GM21723 (cell line): Measurements from ENCODE around the gene SLAMF1.
"Not testable (repeated sequence)": the region's sequence is repeated elsewhere in the genome, so short reads cannot be mapped to it uniquely, and the experiment has no call there.

Experiments
- ATAC-seq: cut with Tn5 transposase; IDR thresholded peaks from one replicate; pipeline ENCODE4 v1.9.1; 2021; ENCODE audit warnings: mild to moderate bottlenecking, moderate library complexity; ENCODE audit not compliant: unreplicated experiment

The SLAMF1 gene

DNA sequence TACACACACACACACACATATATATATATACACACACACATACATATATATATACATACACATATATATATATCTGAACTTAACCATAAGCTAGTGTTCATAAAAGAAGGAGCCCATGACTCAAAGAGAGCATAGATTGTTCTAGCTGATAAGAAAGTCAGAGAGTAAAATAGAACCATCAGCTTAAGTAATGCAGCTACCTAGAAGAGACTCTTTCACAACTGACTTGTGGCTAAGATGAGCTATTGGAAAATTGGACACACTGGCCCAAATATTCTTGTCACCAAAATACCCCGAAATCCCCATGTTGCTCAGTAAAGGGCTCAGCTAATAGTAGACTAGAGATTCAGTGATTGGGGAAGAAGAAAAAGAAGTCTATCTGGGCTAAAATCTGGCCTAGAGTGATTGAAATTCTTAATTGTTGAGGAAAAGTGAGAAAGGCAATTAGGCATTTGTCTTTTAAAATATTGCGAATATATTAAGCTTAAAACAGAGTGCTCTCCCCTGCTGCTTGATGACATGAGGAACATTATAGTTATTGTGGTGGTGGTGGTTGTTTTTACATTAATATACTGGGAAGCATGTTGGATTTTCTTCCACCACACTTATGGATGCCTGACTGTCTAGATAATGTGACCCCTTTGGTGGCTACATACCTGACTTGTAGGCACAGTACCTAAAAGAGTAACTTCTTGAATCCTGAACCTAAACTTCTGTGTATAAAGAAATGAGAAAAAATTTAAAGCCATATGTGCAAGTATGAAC, 6.3 kb downstream of the SLAMF1 start:
- no peak for ATAC-seq

DNA sequence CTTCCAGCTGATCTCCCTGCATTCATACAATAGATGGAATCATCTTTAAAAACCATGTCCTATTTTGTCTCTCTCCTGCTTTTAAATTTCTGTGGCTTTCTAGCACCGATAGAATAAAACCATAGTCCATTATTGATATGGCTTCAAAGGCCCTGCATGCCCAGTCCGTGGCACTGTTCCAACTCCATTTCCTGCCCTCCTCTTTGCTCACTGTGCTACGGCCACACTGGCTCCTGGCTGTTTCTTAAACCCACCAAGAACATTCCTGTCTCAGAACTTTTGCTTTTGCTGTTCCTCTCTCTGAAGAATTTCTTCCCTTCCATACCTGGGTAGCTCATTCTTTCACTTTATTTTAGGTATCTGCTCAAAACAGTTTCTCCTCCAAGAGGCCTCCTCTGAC, 7.2 kb downstream of the SLAMF1 start:
- ATAC-seq, result no peak

DNA sequence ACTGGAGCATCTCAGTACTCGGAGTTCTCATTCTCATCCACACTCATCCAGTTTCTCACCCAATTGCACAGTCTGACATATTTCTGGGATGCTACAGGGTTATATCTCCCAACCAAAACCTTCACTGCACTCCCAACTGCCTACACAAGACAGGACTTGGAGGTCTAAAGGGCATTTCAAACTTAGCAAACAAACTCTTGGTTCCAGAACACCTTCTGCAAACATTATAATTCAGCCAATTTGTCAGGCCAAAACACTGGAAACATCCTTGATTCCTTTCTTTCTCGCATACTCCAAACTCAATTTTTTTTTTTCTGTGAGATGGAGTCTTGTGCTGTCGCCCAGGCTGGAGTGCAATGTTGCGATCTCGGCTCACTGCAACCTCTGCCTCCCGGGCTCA, 7.9 kb downstream of the SLAMF1 start:
- ATAC-seq, result no peak

DNA sequence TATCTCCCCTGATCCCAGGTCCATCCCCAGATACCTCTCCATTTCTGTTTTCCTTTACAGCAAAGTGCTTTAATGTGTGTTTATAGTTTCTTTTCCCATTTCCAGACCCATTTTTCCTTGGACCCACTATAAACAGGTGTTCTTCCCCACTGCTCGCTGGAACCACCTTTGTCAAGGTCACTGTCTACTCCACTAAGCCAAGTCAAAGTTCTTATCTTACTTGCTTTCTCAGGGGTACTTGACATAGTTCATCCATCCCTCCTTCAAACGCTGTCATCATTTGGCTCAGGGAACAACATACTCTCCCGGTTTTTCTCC, 8.3 kb downstream of the SLAMF1 start:
- no peak for ATAC-seq

DNA sequence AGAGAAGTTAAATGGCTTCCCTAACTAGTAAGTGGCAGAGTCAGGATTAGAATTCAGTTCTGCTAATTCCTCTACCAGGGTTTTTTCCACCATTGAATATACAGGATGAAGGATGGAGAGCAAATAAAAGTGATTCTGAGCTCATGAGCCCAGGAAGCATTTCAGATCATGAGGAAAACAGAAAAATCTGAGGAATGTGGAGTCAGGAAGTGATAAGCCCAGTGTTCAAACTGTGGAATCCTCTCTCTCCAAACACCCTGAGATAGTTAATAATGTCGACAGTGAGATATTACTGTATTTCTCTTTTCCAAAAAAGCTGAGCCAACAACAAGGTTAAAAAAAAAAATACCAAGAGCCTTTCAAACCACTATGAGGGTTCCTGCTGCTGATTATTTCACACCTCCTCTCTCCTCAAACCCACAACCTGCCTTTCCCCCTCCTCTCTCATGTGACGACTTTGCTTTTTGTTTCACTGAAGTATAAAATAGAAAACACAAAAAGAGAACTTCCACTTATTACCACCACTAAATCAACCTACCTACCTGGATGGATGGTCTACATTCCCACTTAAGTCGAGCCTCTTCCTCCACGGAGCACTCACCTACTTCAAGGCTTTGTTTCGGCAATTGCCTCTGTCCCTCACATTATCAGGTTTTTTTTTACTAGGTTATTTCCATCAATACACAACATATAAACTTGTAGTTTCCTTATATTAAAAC, 8.9 kb downstream of the SLAMF1 start:
- ATAC-seq, result peak; percentile 42

DNA sequence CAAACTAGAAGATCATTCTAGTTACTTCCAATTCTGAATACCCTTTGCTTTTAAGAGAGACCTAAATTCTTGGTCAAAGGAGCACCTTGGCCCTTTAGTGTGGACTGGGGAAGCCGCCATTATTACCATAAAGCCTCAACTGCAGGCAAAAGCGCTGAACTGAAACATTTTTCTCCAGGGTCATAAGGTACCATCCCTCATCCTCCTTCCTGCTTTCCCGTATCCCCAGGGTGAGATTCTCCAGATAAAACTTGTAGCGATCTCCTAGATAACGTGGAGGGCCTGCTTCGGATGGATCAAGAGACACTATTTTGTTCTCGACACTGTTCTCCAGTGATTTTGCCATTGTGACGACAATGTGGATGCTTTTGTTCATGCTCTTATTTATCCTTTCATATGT, 9.8 kb downstream of the SLAMF1 start:
- ATAC-seq, result no peak

DNA sequence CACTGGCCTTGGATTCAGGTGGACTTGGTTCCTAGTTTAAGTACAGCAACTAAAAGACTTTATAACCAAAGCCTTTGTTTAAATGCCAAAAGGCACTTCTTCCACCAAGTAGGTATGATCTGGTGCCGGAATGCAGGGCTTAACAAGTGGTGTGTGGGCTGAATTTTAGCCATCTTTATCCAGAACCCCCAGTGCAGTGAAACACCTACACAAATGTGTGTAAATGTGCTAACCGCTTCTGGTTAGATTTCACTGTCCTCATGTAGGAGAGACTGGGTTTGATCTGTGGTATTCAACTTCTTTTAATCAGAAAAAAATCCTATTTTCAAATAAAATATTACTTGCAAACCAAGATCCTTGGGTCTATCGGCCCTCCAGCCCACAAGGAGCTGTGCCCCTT, 10.3 kb downstream of the SLAMF1 start:
- ATAC-seq, result no peak

DNA sequence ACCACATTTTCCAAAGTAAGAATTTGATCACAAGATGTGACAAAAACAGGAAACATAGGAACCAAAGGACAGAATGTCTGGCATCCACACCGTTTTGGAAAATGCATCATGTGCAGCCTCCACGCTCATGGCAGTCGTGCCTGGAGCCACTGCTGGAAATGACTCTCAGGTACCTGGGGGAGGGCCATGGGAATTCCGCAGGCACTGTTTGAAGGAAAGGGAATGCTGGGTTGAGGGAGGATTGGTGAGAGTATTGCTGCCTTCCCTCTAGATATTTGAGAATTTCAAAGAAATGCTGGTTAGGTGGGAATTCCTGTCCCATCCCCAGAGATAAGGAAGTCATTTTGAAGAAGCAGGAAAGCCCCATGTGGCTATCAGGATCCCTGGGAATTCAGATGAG, 10.8 kb downstream of the SLAMF1 start:
- no peak for ATAC-seq

DNA sequence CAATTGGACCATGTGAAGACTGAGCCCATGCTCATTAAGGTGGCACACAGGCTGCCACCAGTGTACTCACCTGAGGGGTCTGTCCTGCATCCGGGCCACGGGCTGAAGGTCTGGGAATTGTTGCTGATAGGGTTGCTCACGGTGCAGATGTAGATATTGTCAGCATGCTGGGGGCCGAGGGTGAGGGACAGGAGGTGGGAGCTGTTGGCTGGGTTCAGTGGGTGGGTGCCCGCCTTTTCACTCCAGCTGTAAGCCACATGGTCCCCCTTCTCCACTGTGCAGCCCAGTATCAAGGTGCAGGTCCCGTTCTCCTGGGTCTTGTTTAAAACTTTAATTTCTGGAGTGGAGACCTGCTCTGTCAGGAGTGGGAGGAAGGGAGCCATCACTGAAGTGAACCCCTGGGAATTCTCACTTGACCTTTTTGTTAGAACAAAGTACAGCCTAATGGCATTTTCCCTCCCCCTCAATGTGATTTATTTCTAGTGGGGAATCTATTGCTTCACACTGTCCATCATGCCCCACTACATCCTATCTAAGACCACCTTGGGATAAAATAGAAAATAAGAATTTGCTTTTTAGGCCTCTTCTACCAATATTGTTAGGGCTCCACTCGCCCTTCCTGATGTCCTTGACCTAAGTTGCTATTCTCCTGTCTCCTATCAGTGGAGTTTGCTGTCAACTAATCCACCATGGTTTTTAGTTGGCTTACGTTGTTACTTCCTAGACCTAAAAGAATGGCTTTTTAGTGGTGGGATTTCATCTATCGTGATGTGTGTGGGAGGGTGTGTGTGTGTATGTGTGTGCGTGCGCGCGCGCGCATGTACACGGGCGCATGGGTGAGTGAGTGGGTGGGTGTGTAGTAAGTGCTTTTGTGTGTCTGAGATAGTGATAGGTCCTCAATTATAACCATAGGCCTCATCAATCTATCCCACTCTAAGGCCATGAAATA, 12.0 kb downstream of the SLAMF1 start:
- no peak for ATAC-seq

DNA sequence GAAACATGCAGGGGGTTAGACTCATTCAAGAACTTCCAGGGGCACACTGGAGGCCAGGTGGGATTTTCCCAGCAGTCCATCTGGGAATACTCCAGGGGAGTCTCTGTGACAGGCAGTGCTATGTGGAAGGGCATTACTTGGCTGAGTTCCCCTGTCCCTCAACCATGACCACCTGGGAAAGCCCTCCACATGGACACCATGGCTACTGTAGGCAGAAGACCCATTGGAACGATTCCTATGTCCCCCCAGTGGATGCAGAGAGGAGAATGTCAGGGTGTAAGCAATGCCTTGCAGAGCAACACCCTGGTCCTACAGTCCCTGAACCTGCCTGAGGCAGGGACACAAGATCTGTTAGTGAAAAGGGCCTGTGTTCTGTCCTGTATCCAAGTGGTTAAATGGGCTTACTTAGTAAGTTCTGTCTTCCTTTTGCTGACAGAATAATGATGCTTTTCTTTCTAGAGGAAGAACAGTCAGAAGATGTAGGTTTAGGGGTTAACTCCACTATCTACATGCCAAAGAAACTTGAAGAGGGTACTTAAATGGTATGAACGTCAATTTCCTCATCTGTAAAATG, 13.4 kb downstream of the SLAMF1 start:
- ATAC-seq, result no peak

DNA sequence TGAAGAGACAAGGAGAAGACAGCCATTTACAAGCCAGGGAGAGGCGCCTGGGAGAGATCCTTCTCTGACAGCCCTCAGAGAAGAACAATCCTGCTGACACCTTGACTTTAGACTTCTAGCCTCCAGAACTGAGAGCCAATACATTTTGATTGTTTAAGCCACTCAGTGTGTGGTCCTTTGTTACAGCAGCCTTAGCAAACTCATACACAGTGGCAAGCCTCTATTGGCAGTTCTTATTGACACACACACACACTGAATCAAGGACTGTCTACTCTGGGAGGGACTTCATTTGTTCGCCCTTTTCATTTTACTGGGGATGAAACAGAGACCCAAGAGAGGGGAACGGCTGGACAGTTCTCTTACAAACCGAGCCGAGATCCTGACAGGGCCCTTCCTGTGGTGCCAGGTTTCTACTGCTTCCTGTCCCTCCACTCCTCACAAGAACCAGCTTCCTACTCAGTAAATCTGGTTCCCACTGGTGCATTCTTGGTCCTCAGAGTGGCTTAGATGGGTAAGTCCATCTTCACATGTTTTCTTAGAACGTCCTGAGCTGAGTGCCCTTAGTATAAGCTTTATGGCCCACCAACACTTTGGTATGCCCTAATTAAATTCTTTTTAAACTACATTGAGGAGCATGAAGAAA, 14.7 kb downstream of the SLAMF1 start:
- ATAC-seq, result no peak

DNA sequence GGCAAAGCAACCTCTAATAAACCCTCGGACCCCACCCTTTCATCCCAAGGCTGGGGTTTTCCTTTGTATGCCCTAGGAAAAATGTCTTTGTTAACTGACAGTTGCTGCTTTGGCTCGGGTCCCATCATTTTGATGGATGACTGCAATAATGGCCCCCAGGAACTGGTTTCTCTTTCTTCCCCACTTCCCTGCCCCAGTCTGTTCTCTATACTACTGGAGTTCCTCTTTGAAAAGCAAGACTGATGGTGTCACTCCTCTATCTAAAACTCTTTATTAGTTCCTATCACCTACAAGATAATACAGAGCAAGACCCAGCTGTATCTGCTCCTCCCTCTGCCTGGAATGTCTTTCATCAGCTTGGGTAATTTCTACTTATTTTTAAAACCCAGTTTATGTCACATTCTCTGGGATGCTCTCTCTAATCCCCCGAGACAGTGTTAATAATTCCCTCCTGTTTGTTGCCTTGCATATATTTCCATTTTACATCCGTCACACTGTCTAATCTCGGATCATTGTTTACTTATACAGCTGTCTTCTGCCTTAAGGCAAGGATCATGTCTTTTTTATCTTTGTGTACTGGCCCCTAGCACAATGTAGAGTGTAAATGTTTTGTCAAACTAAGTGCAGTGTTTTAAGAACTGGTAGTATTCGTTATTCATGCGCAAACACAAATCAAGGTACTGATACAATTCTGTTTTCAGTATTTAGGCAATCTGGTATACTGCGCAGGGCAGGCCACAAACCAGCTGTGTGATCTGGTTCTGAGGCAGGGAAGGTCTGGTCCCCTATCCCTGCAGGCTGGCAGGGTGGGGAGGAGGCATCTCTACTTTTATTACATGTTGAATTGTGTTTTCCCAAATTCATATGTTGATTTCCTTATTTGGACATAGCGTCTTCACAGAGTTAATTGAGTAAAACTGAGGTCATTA, 16.1 kb downstream of the SLAMF1 start:
- ATAC-seq, result no peak

DNA sequence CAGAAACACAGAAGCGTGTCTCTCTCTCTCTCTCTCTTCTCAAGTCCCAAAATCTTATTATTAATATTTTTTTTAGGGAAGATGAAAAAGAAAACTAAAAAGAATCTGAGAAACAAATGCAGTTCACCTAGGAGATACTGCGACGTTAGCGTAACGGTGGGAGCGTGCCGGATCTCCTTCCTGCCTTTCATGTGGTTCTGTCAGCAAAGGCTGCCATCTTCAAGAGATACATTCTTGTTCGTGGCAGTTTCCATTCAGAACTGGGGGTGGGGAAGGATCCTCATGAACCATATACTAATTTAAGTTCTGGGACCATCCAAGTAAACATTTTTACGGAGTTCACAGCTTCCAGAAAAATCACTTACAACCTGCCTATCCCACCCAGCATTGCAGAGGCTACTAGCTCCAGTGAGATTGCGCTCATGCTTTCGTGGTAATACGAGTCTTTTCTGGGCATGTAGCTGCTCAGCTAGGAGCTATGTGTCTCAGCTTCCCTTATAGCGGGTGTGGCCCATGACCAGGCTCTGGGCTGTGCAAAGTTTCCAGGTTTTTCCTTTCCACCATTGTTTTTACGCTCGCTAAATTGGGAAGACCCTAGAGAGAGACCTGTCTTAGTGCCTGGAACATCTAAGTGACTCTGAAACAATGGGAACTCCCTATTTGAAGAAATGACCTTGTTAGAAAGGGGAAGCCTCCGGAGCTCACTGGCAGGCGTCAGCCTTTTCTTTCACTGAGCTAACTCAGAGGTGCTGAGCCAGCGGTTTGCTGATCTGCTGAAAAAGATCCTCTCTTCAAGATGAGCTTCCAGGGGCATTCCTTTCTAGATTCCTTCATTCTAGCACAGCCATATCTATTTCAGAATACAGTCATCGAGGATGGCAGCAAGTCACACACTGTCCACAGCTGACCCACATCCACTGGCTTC, 17.3 kb downstream of the SLAMF1 start:
- no peak for ATAC-seq

DNA sequence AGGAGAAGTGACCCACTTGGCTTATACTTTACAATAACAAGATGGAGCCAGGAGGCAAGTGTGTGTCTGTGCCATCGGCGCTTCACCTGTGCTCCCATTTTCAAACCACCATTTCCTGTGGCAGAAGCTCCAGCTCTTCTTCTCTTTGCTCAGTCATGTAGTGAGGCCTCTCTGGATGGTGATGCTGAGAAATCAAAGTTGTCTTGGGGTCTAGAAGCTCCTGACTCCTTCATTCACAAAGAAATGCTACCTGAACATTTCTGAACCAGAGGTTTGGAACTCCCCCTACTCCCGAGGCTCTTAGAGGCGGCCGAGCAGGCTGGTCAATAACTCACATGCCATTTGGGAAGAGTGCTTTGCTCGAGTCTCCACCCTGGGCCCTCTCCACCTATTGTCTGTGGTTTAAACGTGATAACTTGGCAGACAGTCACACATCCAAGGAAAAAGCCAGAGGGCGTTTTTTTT, 18.0 kb downstream of the SLAMF1 start:
- no peak for ATAC-seq

DNA sequence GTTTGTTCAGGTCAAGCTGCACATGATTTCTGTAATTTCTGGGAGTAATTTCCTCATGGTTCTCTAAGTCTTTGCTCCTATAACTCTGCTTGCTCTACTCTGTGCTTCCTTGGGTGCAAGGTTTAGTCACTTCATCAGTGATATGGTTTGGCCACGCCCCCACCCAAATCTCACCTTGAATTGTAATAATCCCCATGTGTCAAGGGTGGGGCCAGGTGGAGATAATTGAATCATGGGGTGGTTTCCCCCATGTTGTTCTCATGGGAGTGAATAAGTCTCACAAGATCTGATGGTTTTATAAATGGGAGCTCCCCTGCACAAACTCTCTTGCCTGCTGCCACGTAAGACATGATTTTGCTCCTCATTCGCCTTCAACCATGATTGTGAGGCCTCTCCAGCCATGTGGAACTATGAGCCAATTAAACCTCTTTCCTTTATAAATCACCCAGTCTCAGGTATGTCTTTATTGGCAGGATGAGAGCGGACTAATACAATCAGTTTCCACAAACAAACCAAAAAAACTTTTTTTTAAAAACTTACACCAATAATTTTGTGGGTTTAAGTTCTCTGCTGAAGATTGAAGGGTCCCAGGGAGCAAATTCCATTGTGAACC, 19.1 kb downstream of the SLAMF1 start:
- ATAC-seq, result not testable (repeated sequence)

DNA sequence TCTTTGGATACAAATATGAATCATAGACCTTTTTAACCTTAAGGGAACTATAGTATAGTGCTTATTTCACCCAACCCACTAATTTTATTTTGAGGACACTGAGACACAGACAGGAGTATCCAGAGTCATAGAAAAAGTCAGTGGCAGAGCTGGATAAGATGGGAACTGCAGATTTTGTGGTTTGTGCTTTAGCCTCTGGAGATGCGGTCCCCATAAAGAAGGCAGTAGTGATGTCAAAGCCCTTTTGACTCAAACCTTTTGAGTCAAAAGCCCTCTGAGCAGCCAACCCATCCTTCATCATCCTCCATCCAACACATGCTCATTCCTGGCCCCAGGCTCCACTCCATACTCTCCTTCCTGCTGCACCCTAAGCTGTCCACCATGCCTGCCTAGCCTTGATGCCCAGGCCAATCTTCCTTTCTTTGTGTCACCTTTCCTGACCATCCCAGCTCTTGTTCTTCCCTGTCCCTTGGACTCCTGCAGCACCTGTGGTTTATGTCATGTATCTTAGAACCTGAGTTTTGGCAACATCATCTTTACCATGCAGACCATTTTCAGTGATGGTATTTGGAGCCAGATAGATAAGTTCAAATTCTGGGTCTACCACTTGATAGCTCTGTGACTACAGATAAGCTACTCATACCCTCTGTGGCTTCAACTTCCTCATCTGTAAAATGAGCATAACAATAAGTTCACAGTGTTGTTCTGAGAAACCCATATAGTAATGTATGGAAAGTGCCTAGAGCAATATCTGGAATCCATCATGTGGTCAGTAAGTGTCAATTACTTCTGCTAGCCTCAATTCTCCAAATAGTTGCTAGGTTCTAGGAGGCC, 20.1 kb downstream of the SLAMF1 start:
- ATAC-seq, result no peak
